Stimulated activated CD4-positive, alpha-beta T cell treated with anti-CD3 and anti-CD28 coated beads, Interleukin-2, amount 100 ng/mL, for 48 hours (primary cell): Measurements from ENCODE around the gene SCGB3A1.

Experiments used
- DNase-seq, 2 donors: peaks; one replicate each; pipeline ENCODE4 v3.0.0-alpha.2; 2020

The SCGB3A1 gene

GRCh38 chr5:180583738-180584137 is 7.6 kb downstream of the SCGB3A1 start:
- no peak for DNase-seq

DNA sequence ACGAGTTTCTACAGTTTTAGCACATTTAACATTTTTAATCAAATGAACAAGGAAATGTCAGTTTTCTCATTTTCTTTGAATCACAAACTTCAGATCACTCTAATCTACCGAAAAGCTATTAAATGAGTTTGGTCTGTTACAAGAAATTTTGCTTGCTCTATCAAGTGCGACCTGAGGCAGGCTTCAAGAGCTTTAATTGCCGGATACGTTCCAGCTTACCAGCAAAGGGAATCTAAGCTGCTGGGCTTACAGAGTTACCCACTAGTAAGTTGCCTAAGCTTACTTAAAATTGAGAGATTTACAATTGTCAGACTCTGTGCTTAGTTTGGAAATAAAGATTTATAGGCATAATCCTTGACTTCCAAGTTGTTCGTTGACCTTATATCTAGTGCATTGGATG is 10.6 kb downstream of the SCGB3A1 start:
- no peak for DNase-seq

GRCh38 chr5:180575571-180575970 is 15.7 kb downstream of the SCGB3A1 start:
- no peak for DNase-seq

DNA sequence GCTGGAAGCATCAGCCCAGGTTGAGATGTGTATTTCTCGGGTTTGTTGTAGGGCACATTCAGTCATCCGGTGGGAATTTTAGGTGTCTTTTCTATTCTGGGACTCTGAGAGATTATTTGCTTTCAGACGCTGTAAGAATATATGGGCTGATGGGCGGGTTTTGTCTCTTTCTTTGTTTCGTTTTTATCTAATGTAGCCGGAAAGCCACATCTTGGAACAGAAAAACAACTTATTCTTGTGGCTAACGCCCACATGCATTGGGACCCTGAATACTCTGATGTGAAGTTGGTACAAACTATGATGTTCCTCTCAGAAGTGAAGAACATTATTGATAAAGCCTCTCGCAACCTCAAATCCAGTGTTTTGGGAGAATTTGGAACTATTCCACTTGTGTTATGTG is 22.4 kb downstream of the SCGB3A1 start:
- no peak for DNase-seq

- DNase-seq = no peak
Observed at GRCh38 chr5:180563994-180564393, 27.3 kb downstream of the SCGB3A1 start.

DNA sequence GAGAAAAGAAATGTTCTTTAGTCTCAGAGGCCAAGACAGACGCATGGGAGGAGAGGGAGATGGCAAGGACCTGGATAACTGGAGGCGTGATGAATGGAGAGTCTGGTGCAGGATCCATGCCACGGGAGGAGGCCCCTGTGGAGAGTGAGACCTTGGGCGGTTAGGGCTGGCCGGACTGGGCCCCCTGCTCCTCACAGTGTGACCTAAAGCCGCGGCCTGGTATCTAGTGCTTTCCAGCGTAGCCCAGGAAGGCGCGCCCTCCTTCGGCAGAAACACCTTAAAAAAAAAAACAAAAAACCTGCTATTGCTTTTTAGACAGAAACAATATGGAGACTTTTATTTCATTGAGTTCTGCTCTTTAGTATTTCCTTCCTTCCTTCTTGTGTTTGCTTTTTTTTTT is 33.1 kb downstream of the SCGB3A1 start:
- no peak for DNase-seq

DNA sequence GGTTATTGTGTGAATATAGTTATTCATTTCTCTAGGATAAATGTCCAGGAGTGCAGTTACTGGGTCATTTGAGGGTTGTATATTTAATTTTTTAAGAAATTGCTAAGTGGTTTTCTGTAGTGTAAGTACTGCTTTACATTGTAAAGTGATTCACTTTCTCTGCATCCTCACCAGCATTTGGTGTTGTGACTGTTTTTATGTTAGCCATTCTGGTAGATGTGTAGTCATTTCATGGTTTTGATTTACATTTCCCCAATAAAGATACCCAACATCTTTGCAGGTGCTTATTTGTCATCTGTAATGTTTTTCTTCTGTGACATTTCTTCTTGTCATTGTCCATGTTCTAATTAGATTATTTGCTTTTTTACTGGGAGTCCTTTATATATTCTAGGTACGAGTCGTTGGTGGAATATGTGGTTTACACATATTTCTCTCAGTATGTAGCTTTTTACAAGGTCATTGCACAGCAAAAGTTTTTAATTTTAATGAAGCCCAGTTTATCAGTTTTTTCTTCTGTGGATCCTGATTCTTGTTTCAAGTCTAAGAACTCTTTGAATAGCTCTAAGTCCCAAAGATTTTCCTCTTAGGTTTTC is 34.0 kb downstream of the SCGB3A1 start:
- DNase-seq = no peak

DNA sequence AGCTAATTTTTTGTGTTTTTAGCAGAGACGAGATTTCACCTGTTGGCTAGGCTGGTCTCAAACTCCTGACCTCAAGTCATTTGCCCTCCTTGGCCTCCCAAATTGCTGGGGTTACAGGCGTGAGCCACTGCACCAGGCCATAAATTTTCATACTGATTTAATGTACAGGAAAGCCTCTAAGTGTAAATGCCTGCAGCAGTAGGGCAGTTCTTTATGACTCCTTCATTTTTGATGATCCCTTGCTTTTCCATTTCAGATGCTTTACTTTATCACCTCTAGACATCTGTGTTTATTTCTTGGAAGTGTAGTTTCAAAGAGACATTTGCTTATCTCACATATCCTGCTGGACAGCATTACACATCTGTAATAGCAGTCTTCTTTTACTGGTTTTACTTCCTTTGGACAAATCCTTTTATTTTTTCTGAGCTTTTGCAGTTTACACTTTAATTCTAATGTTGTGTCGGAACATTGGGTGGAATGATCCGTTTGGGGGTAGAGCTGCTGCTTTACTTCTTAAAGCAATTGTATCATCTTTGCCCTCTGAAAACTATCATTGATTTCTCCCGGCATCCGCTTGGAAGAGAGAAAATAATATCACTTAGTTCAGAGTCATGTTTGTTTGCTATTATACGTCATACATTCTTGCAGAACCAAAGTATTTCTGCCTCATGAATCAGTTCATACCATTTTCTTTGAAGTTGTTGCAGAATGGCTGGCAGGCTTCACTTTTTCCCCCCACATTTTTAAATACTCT is 36.0 kb downstream of the SCGB3A1 start:
- DNase-seq = no peak

DNA sequence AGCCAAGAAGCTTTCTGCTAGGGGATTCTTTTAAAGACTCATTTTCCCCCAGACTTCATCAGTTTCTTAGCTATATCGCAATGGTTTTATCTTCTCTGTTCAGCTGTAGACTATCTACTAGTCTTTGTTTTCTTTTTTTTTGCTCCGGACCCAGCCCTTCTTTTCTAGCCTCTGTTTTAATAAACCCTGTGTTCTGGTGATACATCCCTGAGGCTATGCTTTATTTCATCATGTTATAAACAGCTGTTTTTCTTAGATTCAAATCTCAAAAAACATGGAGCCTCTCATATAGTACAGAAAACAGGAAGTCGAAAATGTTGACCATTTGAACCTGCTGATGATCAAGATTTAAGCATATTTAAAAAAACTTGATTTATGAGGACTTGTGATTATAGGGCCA is 37.8 kb downstream of the SCGB3A1 start:
- DNase-seq = no peak

DNA sequence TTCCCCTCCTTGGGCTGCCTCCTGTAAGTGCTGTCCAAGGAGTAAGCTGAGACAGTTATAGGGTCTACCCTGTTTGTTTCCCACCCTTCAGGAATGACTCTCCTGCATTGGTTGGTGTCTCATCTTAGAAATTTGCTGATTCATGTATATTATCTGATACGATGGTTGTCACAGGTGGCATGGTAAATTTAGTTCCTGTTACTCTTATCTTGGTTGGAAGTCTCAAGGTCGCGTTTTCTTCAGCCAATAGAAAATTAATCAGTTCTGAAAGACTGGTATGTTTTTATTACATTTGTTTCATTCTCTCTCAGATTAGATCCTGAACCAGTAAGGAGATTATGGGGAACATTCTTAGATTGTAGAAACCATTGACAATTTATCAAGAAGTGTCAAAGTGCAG is 42.7 kb downstream of the SCGB3A1 start:
- DNase-seq = no peak

GRCh38 chr5:180545248-180545647 is 46.1 kb downstream of the SCGB3A1 start:
- no peak for DNase-seq

DNA sequence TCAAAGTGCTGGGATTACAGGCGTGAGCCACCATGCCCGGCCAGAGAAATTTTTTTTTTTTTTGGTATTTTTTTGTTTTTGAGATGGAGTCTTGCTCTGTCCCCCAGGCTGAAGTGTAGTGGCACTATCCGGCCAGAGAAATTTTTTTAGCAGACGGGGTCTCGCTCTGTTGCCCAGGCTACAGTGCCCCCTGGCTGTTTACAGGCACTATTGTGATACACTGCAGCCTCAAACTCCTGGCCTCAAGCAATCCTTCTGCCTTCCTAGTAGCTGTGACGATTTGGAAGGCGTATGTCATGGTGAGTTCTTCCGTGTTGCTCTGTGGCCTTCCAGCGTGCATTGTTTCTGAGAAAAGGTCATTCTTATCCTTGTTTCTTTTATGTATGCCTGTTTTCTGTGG is 49.6 kb downstream of the SCGB3A1 start:
- DNase-seq = no peak
